RPMI7951 (cell line): Measurements from ENCODE around the gene RTP2. TPM values are rescaled to one million over a fixed set of nuclear protein-coding genes. Genes with fewer than 3 reads are reported as not detected.

Experiments used
- DNase-seq: peaks from one replicate; pipeline ENCODE4 v3.0.0-alpha.2; 2012; ENCODE audit warnings: low read depth
- total RNA-seq: library from RNA; depleted of rRNA; stranded (reverse); fragments of >200 nt; shearing (Covaris generic); gene quantifications from 2 replicates; pipeline ENCODE4 v1.2.3, GENCODE V29; 2014; rRNA removed

Gene RTP2
- total RNA-seq, 1 experiment from 2014 or later = not detected

- DNase-seq = peak; percentile 36
Observed at GRCh38 chr3:187669675-187670504, 32.5 kb downstream of the RTP2 start, which contains the start of gene SST. SST (minus strand) TSS chr3:187670394; CDS start chr3:187670291, 103 bp downstream.

DNA sequence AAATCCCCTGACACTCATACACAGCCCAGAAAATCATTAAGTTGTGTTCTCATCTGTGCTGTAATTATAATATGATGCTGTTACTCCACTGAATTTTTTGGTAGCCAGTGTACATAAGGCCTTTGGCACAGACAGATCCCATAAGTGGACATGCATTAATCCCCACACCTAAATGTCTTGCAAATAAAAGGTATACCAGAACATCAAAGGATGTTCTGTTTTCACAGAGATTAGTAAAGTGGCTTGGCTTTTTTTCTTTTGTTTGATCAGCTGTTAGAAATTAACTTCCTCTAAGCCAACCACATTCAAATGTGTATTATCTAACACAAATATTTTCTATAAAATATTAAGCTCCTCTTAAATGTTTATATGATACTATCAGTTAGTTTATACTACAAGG is 34.8 kb downstream of the RTP2 start:
- no peak for DNase-seq

GRCh38 chr3:187665764-187666402 is 36.5 kb downstream of the RTP2 start:
- no peak for DNase-seq

- DNase-seq = no peak
Observed at GRCh38 chr3:187665010-187665409, 37.3 kb downstream of the RTP2 start.

GRCh38 chr3:187662848-187663409 is 39.4 kb downstream of the RTP2 start:
- no peak for DNase-seq

- DNase-seq = no peak
Observed at GRCh38 chr3:187661267-187661666, 41.1 kb downstream of the RTP2 start.

DNA sequence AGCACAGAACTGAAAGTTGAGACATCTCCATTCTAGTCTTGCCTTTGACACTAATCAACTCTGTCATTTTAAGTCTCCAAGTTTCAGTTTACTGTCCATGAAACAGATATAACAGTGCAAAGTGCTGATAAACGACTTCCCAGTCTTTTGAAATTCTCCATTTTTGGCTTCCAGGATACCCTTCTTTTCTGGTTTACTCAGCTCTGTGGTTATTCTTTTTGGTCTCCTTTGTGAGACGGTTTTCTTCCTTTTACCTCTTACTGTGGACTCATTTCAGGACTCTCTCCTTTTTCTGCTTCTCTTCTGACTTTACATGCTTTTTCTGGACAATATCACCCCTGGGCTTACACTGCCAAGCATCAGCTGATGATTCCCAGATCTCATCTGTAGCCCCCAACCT is 51.1 kb downstream of the RTP2 start:
- no peak for DNase-seq

Other genes with a start within 250 kb of the RTP2 start
- not detected in 2 replicates for gene SST, start 32.2 kb downstream of the RTP2 start, total RNA-seq
- gene BCL6, start 42.9 kb upstream of the RTP2 start, total RNA-seq = 5.8 and 10.1 TPM in 2 replicates